Measurements from ENCODE around the gene TTC4.

The TTC4 gene

DNA sequence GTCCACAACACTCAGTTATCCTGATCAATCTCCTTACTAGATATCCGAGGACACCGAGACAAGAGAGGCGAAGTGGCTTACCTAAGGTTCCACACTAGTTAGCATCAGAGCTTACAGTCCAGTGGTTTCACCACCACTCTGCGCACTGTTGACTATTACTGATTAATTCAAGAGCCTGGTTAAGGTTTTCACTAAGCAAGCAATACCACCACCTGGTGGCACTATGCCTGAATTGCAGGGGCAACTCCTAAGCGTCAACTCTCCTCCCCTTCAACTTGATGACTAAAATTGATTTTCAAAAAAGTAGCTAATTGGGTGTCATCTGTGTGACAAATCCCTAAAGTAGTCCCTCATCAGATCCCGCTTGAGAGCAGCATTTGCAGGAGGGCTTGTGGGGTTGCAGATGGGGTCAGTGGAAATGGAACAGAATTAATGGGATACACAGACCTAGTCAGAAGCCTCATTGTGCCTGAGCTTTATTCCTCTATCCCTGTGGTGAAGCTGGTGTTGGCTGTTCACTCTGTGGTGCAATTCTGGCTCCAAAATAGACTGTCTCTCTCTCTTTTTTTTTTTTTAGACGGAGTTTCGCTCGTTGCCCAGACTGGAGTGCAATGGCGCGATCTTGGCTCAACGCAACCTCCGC is 76.3 kb downstream of the TTC4 start:
- in situ Hi-C loops (cut with MboI; ENCODE audit: low pct_unique_long_range_greater_than_20kb, low sequenced_read_pairs, unreplicated experiment) = no loop called here
- TF ChIP-seq, protein P1, sequence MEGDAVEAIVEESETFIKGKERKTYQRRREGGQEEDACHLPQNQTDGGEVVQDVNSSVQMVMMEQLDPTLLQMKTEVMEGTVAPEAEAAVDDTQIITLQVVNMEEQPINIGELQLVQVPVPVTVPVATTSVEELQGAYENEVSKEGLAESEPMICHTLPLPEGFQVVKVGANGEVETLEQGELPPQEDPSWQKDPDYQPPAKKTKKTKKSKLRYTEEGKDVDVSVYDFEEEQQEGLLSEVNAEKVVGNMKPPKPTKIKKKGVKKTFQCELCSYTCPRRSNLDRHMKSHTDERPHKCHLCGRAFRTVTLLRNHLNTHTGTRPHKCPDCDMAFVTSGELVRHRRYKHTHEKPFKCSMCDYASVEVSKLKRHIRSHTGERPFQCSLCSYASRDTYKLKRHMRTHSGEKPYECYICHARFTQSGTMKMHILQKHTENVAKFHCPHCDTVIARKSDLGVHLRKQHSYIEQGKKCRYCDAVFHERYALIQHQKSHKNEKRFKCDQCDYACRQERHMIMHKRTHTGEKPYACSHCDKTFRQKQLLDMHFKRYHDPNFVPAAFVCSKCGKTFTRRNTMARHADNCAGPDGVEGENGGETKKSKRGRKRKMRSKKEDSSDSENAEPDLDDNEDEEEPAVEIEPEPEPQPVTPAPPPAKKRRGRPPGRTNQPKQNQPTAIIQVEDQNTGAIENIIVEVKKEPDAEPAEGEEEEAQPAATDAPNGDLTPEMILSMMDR (IDR thresholded peaks at IDR 0.05; ENCODE audit: extremely low read depth, insufficient read depth, missing control alignments) = peak; percentile 45
- DNase-seq (ENCODE audit: low spot score) = peak; percentile 67

Measured in GM13977 (cell line).